IgD-negative memory B cell (primary cell): ENCODE measurements around the gene NAV2. TPM values are rescaled to one million over a fixed set of nuclear protein-coding genes. Genes with fewer than 3 reads are reported as not detected.

Source experiments
- H3K27ac Mint-ChIP-seq, 3 donors: one replicate each; pipeline ENCODE4 v1.8.0; 2020 to 2022; ENCODE audit warnings: mild to moderate bottlenecking in 3 of 3, mixed read lengths in 3 of 3, moderate library complexity in 1 of 3
- H3K27me3 Mint-ChIP-seq: one replicate; pipeline ENCODE4 v1.8.0; 2021; ENCODE audit warnings: mixed read lengths
- H3K36me3 Mint-ChIP-seq: one replicate; pipeline ENCODE4 v1.8.0; 2020; ENCODE audit warnings: mild to moderate bottlenecking, mixed read lengths
- H3K4me1 Mint-ChIP-seq, 3 donors: one replicate each; pipeline ENCODE4 v1.8.0; 2020 to 2022; ENCODE audit warnings: mixed read lengths in 3 of 3, mild to moderate bottlenecking in 1 of 3
- H3K4me3 Mint-ChIP-seq, 4 donors: one replicate each; pipeline ENCODE4 v1.8.0; 2020 to 2022; ENCODE audit warnings: mild to moderate bottlenecking in 4 of 4, mixed read lengths in 4 of 4, moderate library complexity in 3 of 4
- H3K9me3 Mint-ChIP-seq, 3 donors: one replicate each; pipeline ENCODE4 v1.8.0; 2020 to 2021; ENCODE audit warnings: mixed read lengths in 3 of 3, mild to moderate bottlenecking in 1 of 3
- polyA plus RNA-seq: library from polyadenylated mRNA; unstranded; fragments of 300-500 nt; fragmentation: Illumina TruSeq; gene quantifications from one replicate; pipeline ENCODE4 v1.2.3, GENCODE V29; 2021

NAV2 gene
- polyA plus RNA-seq, 1 donor from 2014 or later, result 0.19 TPM

- Mint-ChIP-seq H3K4me1 (no peaks in the 10 kb centered on the region), H3K36me3 (no peaks in the 10 kb centered on the region), H3K9me3 (no peaks in the 10 kb centered on the region), H3K27me3 (peaks cover 2% of the 10 kb centered on the region), H3K27ac (no peak overlapping the region), H3K4me3 (no peak overlapping the region)
These were observed 149.5 kb downstream of the NAV2 start for GRCh38 chr11:19862091-19862490.

GRCh38 chr11:19864141-19865140, 151.8 kb downstream of the NAV2 start:
- Mint-ChIP-seq H3K9me3 (no peaks in the 10 kb centered on the region), H3K4me1 (no peaks in the 10 kb centered on the region), H3K4me3 (no peak overlapping the region), H3K36me3 (no peaks in the 10 kb centered on the region), H3K27me3 (peaks cover 2% of the 10 kb centered on the region), H3K27ac (no peak overlapping the region)

- Mint-ChIP-seq H3K4me1 (no peaks in the 10 kb centered on the region), H3K27ac (no peak overlapping the region), H3K36me3 (no peaks in the 10 kb centered on the region)
These were observed 153.4 kb downstream of the NAV2 start for GRCh38 chr11:19866037-19866436.

GRCh38 chr11:19866521-19866920, 153.9 kb downstream of the NAV2 start:
- peaks cover 2% of the 10 kb centered on the region for H3K27me3 Mint-ChIP-seq
- H3K4me3 Mint-ChIP-seq, result no peak overlapping the region
- no peaks in the 10 kb centered on the region for H3K4me1 Mint-ChIP-seq
- no peaks in the 10 kb centered on the region for H3K36me3 Mint-ChIP-seq
- H3K9me3 Mint-ChIP-seq, result no peaks in the 10 kb centered on the region
- H3K27ac Mint-ChIP-seq, result no peak overlapping the region

More at GRCh38 chr11:19866037-19866436, 153.4 kb downstream of the NAV2 start:
- Mint-ChIP-seq H3K9me3 (no peaks in the 10 kb centered on the region), H3K4me3 (no peak overlapping the region), H3K27me3 (peaks cover 2% of the 10 kb centered on the region)

- Mint-ChIP-seq H3K36me3 (no peaks in the 10 kb centered on the region), H3K27ac (no peak overlapping the region), H3K9me3 (no peaks in the 10 kb centered on the region), H3K4me3 (no peak overlapping the region), H3K4me1 (no peaks in the 10 kb centered on the region), H3K27me3 (peaks cover 2% of the 10 kb centered on the region)
These were observed 154.4 kb downstream of the NAV2 start for GRCh38 chr11:19867064-19867463.

- Mint-ChIP-seq H3K9me3 (no peaks in the 10 kb centered on the region), H3K36me3 (no peaks in the 10 kb centered on the region), H3K27me3 (peaks cover 2% of the 10 kb centered on the region), H3K4me1 (no peaks in the 10 kb centered on the region), H3K27ac (no peak overlapping the region), H3K4me3 (no peak overlapping the region)
These were observed 155.7 kb downstream of the NAV2 start for GRCh38 chr11:19868281-19868821.

GRCh38 chr11:19868871-19869270, 156.2 kb downstream of the NAV2 start:
- Mint-ChIP-seq H3K4me3 (no peak overlapping the region), H3K27ac (no peak overlapping the region), H3K27me3 (peaks cover 2% of the 10 kb centered on the region), H3K36me3 (no peaks in the 10 kb centered on the region), H3K4me1 (no peaks in the 10 kb centered on the region), H3K9me3 (no peaks in the 10 kb centered on the region)

- H3K4me1 Mint-ChIP-seq, result no peaks in the 10 kb centered on the region
- no peak overlapping the region for H3K4me3 Mint-ChIP-seq
- peaks cover 2% of the 10 kb centered on the region for H3K27me3 Mint-ChIP-seq
- H3K9me3 Mint-ChIP-seq, result no peaks in the 10 kb centered on the region
- H3K36me3 Mint-ChIP-seq, result no peaks in the 10 kb centered on the region
- H3K27ac Mint-ChIP-seq, result no peak overlapping the region
These were observed 156.8 kb downstream of the NAV2 start for GRCh38 chr11:19869466-19869865.

GRCh38 chr11:19869946-19870589, 157.4 kb downstream of the NAV2 start:
- H3K27ac Mint-ChIP-seq, result no peak overlapping the region
- H3K9me3 Mint-ChIP-seq, result no peaks in the 10 kb centered on the region
- no peaks in the 10 kb centered on the region for H3K27me3 Mint-ChIP-seq
- H3K36me3 Mint-ChIP-seq, result no peaks in the 10 kb centered on the region
- no peak overlapping the region for H3K4me3 Mint-ChIP-seq
- no peaks in the 10 kb centered on the region for H3K4me1 Mint-ChIP-seq

GRCh38 chr11:19871531-19871930, 158.9 kb downstream of the NAV2 start:
- Mint-ChIP-seq H3K4me3 (no peak overlapping the region), H3K4me1 (no peaks in the 10 kb centered on the region), H3K27me3 (no peaks in the 10 kb centered on the region), H3K27ac (no peak overlapping the region), H3K36me3 (no peaks in the 10 kb centered on the region), H3K9me3 (no peaks in the 10 kb centered on the region)

- H3K27me3 Mint-ChIP-seq, result no peaks in the 10 kb centered on the region
- no peaks in the 10 kb centered on the region for H3K9me3 Mint-ChIP-seq
- no peak overlapping the region for H3K4me3 Mint-ChIP-seq
- no peaks in the 10 kb centered on the region for H3K4me1 Mint-ChIP-seq
- H3K36me3 Mint-ChIP-seq, result no peaks in the 10 kb centered on the region
- no peak overlapping the region for H3K27ac Mint-ChIP-seq
These were observed 160.0 kb downstream of the NAV2 start for GRCh38 chr11:19872512-19873145.

- Mint-ChIP-seq H3K36me3 (no peaks in the 10 kb centered on the region), H3K4me3 (no peak overlapping the region), H3K27me3 (no peaks in the 10 kb centered on the region), H3K27ac (peak overlapping the region in 1 of 3 donors; percentile 47), H3K9me3 (no peaks in the 10 kb centered on the region), H3K4me1 (no peaks in the 10 kb centered on the region)
These were observed 161.1 kb downstream of the NAV2 start for GRCh38 chr11:19873730-19874129.

GRCh38 chr11:19874266-19874665, 161.6 kb downstream of the NAV2 start:
- H3K27me3 Mint-ChIP-seq, result no peaks in the 10 kb centered on the region
- no peak overlapping the region for H3K27ac Mint-ChIP-seq
- H3K4me1 Mint-ChIP-seq, result no peaks in the 10 kb centered on the region
- H3K9me3 Mint-ChIP-seq, result no peaks in the 10 kb centered on the region
- no peaks in the 10 kb centered on the region for H3K36me3 Mint-ChIP-seq
- no peak overlapping the region for H3K4me3 Mint-ChIP-seq

GRCh38 chr11:19876750-19877149, 164.1 kb downstream of the NAV2 start:
- Mint-ChIP-seq H3K4me3 (no peak overlapping the region), H3K4me1 (no peaks in the 10 kb centered on the region), H3K27ac (no peak overlapping the region), H3K27me3 (no peaks in the 10 kb centered on the region), H3K9me3 (no peaks in the 10 kb centered on the region), H3K36me3 (no peaks in the 10 kb centered on the region)

- Mint-ChIP-seq H3K4me3 (no peak overlapping the region), H3K9me3 (no peaks in the 10 kb centered on the region), H3K36me3 (peaks cover 2% of the 10 kb centered on the region), H3K4me1 (no peaks in the 10 kb centered on the region), H3K27me3 (no peaks in the 10 kb centered on the region), H3K27ac (no peak overlapping the region)
These were observed 165.9 kb downstream of the NAV2 start for GRCh38 chr11:19878520-19878919.
